Cardiac muscle cell (in vitro differentiated cells and primary cell): ENCODE data around the gene ICE2. TPM values are rescaled to one million over a fixed set of nuclear protein-coding genes. Genes with fewer than 3 reads are reported as not detected.

Experiments used
- DNase-seq, 2 donors: peaks; one replicate each; pipeline versions ENCODE4 v3.0.0 to v3.0.0-alpha.2; 2010 to 2017; ENCODE audit warnings: low read depth in 1 of 2, low spot score in 1 of 2
- H3K27ac ChIP-seq: fragments of 200-600 bp; sonication (generic); 2 replicates; pipeline ENCODE4 v1.5.1; 2016
- H3K27me3 ChIP-seq: fragments of 200-600 bp; sonication (generic); 2 replicates; pipeline ENCODE4 v1.6.0; 2016; ENCODE audit warnings: control low read depth
- H3K36me3 ChIP-seq: fragments of 200-600 bp; sonication (generic); 2 replicates; pipeline ENCODE4 v1.5.1; 2016; ENCODE audit warnings: control low read depth
- H3K4me1 ChIP-seq: fragments of 200-600 bp; sonication (generic); 2 replicates; pipeline ENCODE4 v1.8.1; 2017; ENCODE audit warnings: low read depth, mild to moderate bottlenecking, mixed run types
- H3K4me3 ChIP-seq: fragments of 200-600 bp; sonication (generic); 2 replicates; pipeline ENCODE4 v1.5.1; 2016; ENCODE audit warnings: mild to moderate bottlenecking
- H3K9me3 ChIP-seq: fragments of 200-600 bp; sonication (generic); 2 replicates; pipeline ENCODE4 v1.5.1; 2017; ENCODE audit warnings: low read depth, mild to moderate bottlenecking, control low read depth
- CTCF ChIP-seq: IDR thresholded peaks from 2 replicates; pipeline ENCODE4 v1.5.1; 2012; ENCODE audit warnings: low read depth, mild to moderate bottlenecking, low read length
- polyA plus RNA-seq: library from polyadenylated mRNA; unstranded; fragments of >200 nt; fragmentation: Nextera tagmentation; extraction: Ambion mirVana; gene quantifications from 2 replicates; pipeline ENCODE4 v1.2.1, GENCODE V29; 2016
- total RNA-seq: library from RNA; depleted of rRNA; stranded (reverse); fragments of >200 nt; gene quantifications from 2 replicates; pipeline ENCODE4 v1.2.3, GENCODE V29; 2016

ICE2 gene
- total and polyA plus RNA-seq, 2 experiments from 2014 or later: 26.4 to 41.5 TPM

- Histone ChIP-seq H3K27me3 (no peaks in the 10 kb centered on the region), H3K4me3 (no peak overlapping the region), H3K36me3 (no peaks in the 10 kb centered on the region), H3K9me3 (no peaks in the 10 kb centered on the region), H3K4me1 (peaks cover 16% of the 10 kb centered on the region), H3K27ac (no peak overlapping the region)
- no peak for TF ChIP-seq CTCF
- no peak for DNase-seq
Measured at GRCh38 chr15:60391722-60392315, 87.1 kb downstream of the ICE2 start.

GRCh38 chr15:60390871-60391501 lies 88.0 kb downstream of the ICE2 start:
- H3K27me3 ChIP-seq: no peaks in the 10 kb centered on the region
- TF ChIP-seq CTCF: no peak
- DNase-seq: peak in 1 of 2 donors; percentile 91

GRCh38 chr15:60390231-60390630 lies 88.7 kb downstream of the ICE2 start:
- no peak for TF ChIP-seq CTCF
- H3K4me1 ChIP-seq: peaks cover 12% of the 10 kb centered on the region
- DNase-seq: no peak
- no peak overlapping the region for H3K27ac ChIP-seq
- no peak overlapping the region for H3K4me3 ChIP-seq
- no peaks in the 10 kb centered on the region for H3K36me3 ChIP-seq
- H3K9me3 ChIP-seq: no peaks in the 10 kb centered on the region
- no peaks in the 10 kb centered on the region for H3K27me3 ChIP-seq

More at GRCh38 chr15:60390871-60391501, 88.0 kb downstream of the ICE2 start:
- no peak overlapping the region for H3K27ac ChIP-seq
- no peaks in the 10 kb centered on the region for H3K9me3 ChIP-seq
- H3K4me3 ChIP-seq: no peak overlapping the region
- no peaks in the 10 kb centered on the region for H3K36me3 ChIP-seq
- H3K4me1 ChIP-seq: peaks cover 12% of the 10 kb centered on the region

GRCh38 chr15:60389261-60390077 lies 89.5 kb downstream of the ICE2 start:
- Histone ChIP-seq H3K27me3 (no peaks in the 10 kb centered on the region), H3K36me3 (no peaks in the 10 kb centered on the region), H3K9me3 (no peaks in the 10 kb centered on the region), H3K4me3 (no peak overlapping the region), H3K4me1 (peaks cover 12% of the 10 kb centered on the region), H3K27ac (no peak overlapping the region)
- no peak for TF ChIP-seq CTCF
- no peak for DNase-seq

GRCh38 chr15:60387321-60387720 lies 91.6 kb downstream of the ICE2 start:
- H3K27me3 ChIP-seq: no peaks in the 10 kb centered on the region
- no peak for DNase-seq
- H3K9me3 ChIP-seq: no peaks in the 10 kb centered on the region
- no peaks in the 10 kb centered on the region for H3K36me3 ChIP-seq
- TF ChIP-seq CTCF: no peak
- H3K4me1 ChIP-seq: peaks cover 9% of the 10 kb centered on the region
- H3K4me3 ChIP-seq: no peak overlapping the region
- H3K27ac ChIP-seq: no peak overlapping the region
